HG02571 (cell line): ENCODE measurements around the gene SOBP.

Experiments used
- ATAC-seq: cut with Tn5 transposase; IDR thresholded peaks from one replicate; pipeline ENCODE4 v1.9.1; 2021; ENCODE audit warnings: mild to moderate bottlenecking, moderate library complexity; ENCODE audit not compliant: unreplicated experiment

SOBP gene

DNA sequence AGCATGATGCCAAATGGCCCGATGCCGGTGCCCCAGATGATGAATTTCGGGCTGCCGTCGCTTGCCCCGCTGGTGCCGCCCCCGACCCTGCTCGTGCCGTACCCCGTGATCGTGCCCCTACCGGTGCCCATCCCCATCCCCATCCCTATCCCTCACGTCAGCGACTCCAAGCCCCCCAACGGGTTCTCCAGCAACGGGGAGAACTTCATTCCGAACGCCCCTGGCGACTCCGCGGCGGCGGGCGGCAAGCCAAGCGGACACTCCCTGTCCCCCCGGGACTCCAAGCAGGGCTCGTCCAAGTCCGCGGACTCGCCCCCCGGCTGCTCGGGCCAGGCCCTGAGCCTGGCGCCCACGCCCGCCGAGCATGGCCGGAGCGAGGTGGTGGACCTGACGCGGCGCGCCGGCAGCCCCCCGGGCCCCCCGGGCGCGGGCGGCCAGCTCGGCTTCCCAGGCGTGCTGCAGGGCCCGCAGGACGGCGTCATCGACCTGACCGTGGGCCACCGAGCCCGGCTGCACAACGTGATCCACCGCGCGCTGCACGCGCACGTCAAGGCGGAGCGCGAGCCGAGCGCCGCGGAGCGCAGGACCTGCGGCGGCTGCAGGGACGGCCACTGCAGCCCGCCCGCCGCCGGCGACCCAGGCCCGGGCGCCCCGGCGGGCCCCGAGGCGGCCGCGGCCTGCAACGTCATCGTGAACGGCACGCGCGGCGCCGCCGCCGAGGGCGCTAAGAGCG is 144.6 kb downstream of the SOBP start:
- ATAC-seq, result no peak

DNA sequence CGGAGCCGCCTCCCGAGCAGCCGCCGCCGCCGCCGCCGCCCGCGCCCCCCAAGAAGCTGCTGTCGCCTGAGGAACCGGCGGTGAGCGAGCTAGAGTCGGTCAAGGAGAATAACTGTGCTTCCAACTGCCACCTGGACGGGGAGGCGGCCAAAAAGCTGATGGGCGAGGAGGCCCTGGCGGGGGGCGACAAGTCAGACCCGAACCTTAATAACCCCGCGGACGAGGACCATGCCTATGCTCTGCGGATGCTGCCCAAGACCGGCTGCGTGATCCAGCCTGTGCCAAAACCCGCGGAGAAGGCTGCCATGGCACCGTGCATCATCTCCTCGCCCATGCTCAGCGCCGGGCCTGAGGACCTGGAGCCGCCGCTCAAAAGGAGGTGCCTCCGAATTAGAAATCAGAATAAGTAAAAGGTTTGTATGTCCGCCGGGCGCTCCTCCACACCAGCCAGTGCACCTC is 145.2 kb downstream of the SOBP start:
- no peak for ATAC-seq

DNA sequence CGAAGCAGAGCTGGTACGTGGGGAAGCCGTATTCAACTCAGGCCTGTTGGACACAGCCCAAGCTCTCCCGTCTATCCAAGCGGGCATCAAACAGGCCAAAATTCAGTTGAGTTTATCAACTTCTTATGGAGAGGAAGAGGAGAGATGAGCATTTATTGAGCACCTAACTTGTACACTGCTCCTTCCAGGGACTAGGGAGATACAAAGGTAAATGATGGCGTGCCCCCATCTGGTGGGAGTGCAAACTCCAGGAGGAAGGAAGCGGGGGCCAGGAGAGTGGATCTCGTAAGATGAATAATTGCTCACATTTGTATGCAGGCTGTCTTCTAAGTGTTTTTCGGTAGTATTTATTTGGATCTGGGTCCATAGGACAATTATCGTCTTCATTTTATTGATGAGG is 146.6 kb downstream of the SOBP start:
- ATAC-seq, result no peak

DNA sequence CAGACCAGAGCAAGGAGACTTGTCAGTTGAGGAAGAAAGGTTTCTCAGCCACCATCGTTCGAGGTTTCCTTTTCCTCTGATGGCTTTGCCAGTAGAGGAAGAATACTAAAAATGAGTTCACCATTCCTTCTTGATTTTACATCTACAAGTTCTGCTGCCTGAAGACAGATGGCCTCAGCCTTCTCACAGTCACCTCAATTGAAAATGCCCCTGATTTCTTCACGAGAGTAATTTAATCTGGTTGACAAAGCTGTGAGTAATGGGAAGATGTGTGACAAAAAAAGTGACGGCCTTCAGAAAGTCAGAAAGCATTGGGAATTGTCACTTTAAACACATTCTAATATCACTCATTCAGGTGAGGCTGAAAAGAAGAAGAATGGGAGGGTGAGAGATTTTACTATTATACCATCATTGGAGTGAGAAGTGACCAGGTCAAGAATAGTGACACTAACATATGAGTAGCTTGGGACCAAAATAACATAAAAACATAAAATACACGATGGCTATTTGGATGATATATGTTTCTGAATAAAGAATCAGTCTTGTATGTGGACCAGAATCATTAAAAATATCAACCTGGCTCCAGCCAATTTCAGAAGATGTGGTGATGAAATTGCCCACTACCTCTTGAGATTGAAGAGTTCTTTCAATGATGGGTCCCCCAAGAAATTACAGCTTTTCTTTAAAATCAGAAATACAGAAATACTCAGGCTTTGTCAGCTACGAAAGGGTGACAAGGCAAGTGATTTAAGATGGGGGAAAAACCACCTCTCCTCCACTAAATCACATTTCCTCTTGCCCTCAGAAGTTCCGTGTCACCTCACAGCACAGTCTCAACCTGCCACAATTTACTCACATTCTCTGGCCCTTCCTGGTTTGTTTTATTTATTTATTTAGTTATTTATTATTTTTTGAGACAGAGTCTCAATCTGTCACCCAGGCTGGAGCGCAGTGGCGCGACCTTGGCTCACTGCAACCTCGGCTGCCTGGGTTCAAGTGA is 147.7 kb downstream of the SOBP start:
- no peak for ATAC-seq

DNA sequence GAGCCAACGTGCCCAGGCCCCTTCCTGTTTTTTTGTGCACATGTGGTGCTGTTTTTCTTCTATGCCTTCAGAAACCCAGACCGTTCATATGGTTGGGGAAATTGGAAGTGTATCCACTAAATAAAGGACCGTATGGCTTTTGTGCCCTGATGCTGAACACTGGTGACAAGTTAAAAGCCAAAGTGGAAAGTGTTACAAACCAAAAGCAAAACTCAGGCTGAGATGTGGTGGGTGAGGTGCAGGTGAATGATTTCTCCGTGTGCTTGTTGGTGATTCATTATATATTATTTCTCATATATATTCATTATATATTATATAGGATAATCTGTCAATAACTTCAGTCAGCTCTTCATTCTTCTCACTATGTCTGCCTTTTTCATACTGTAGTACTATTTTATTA is 148.6 kb downstream of the SOBP start:
- ATAC-seq, result no peak

DNA sequence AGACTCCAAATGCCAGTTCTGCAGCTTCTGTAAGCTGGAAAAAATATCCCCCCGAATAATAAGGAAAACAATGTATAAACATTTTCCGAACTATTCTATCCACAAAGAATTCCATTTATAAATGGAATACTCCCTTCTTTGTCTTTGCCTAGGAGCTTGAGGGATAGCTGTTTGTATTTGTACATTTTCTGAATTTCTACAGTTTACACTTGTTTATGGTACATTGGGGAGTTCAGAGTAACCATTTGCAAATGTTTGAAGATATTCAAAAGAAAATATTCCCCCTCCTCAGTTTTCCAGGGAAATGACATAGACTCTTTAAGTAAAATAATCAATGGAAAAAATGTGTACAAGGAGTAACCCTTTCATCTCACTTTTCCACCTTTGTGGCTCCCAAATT is 149.6 kb downstream of the SOBP start:
- ATAC-seq, result no peak

DNA sequence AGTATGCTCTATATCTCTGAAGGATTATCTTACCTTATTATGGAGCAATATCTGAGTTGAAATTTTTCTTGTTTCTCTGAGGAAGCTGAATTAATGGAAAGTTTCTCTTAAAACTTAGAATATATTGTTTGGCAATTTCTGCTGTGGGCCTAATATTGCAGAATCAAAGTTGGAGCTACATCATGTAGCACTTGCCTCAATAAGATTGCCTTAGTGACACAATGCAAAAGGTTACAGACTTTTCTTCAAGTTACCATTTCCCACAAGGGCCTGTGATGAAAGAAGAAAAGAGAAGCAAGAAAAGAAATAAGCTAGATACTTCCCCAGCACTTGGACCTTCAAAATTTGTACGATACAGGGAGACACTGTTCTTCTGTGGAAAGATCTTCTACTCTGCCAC is 151.2 kb downstream of the SOBP start:
- ATAC-seq, result no peak

DNA sequence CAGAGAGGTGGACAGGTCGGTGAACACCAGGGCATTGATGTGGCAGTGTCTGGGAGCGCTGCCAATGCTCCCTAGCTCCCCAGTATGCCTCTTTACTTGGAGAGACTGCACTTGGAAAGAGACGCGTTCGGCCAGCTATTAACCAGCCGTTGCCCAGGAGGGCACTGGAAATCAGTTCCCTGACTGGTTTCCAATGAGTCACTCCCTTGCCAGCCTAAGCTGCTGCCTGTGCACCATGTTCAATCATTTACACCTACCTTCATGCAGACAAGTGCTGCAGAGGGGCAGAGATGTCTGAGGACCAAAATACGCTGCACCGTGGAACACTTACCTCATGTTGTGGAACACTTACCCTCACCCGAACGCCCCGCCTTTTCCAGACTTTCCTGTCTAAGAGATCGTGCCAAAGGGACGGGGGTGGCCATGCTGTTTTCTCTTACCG is 151.6 kb downstream of the SOBP start:
- ATAC-seq, result no peak

DNA sequence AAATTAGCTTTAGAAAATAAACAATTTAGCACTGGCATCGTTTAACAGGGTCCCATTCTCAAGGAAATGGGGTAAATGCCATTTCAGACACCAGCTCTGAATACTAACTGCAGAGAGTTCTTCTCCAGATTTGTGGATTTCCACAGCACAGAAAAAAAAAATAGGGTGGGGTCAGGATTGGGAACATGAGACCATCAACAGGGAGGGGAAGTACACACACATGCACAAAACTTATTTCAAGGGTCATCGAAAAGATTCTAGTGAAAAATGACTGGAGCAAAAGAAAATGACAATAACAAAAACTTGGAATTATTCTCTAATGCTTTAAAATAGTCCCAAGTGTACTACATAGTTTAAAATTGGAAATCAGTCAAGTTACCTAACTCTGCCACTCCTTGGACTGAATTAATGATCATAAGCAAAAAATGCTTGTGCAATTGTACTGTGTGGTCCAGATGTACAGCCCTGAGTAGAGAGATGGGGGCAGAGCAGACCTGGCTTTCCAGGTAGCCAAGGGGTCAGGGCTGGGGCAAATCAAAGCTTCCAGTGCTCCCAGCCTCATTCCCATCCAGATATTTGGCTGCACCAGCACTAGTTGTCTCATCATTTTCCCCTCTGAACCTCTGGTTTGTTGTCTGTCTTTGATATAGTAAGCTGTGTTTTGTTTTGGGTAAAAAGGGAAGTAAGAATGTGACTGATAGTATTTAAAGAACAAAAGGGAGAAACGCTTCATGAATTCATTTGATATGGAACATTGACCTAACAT is 152.4 kb downstream of the SOBP start:
- no peak for ATAC-seq

DNA sequence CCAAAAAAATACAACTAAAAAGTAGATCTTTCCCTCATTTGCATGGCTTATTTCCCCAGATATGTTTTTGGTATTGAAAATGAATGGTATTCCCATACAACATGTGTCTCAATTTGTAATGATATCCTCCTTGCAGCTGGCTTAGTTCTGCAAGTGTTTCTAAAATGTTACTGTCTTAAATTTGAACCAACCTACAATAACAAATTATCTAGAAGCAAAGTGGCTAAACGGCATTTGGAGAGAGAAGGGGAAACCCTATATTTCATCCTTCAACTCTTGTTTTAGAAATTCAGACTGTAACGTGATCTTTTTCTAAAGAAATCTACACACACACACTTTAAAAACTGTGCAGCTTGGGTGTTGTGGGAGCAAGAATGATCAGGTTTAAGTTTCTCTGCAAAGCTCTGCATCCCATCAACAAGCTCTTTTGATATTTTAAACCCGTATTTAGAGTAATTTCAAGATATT is 153.0 kb downstream of the SOBP start:
- no peak for ATAC-seq

DNA sequence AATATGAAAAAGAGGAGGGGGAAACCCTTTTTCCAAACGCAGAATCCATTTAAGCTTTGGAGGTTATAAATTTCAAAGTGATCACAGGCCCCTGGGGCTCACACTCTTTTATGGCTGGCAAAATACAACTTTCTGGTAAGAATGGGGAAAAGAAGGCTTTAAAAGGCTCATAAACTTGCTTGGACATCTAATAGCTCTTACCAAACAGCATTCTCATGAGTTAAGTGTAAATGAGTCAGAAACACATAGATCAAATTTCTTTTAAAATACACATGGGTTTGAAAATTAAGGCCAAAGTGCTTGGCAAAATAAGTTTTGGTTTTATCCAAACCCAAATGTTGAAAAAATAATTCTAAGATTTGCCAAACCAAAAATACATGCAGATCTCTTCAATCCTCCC is 154.6 kb downstream of the SOBP start:
- no peak for ATAC-seq

DNA sequence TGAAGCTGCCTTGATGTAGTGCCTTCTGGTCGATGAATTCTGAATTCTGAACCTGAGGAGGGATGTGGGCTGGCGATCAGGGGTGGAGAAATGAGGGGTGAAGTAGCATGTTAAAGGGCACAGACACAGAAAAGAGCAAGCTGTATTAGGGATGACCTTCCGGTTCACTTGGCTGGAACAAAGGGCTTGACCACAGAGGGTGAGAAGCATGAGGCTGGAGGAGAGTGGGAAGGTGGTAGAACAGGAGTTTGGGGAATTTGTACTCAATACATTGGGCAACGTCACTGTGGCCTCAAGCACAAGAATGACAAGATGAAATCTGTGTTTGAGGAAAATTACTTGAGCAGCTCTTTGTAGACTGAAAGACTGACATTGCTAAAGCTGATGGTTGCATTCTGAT is 155.8 kb downstream of the SOBP start:
- ATAC-seq, result no peak

DNA sequence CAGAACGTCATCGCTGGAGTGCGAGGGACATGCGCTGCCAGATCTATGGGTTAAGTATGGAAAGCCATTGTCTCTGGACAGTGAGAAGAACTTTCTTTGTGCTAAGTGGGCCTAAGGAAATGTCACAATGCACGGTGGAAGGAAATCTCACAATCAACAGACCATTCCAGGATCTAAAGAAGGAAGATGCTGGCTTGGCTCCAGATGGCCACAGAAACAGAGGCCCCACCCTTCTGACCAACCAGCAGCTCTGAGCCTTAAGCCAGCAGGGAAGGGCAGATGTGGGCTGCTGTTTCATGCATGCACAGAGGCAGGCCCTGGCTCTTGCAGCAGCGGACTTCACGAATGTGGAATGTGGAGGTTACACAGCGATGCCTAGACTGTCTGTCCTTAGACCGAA is 156.3 kb downstream of the SOBP start:
- no peak for ATAC-seq

DNA sequence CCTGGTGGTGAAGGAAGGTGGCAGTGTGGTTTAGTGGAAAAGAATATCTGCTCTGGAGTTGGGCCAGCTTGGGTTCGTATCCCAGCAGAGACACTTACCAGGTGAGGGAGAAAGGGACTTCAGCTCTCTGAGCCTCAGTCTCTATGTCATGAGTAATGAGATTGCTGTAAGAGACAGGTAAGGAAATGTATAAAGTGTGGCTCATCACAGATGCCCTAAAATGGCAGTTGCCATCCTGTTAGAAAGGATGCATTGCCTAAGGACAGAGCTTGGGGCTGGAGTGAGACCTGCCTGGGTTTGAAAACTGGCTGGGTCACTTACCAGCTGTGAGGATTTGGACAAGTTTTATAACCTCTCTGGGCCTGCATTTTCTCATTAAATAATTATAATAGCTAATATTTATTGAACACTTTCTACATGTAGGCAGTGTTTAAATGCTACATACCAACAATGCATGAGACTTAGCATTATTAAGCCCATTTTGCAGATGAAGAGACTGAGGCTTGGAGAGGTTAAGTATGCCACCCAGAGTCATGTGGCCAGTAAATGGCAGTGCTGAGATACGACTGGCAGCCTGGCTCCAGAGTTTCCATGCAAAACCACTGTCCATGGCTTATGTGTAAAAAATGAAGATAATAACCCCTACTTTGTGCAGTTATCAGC is 157.0 kb downstream of the SOBP start:
- ATAC-seq, result no peak

DNA sequence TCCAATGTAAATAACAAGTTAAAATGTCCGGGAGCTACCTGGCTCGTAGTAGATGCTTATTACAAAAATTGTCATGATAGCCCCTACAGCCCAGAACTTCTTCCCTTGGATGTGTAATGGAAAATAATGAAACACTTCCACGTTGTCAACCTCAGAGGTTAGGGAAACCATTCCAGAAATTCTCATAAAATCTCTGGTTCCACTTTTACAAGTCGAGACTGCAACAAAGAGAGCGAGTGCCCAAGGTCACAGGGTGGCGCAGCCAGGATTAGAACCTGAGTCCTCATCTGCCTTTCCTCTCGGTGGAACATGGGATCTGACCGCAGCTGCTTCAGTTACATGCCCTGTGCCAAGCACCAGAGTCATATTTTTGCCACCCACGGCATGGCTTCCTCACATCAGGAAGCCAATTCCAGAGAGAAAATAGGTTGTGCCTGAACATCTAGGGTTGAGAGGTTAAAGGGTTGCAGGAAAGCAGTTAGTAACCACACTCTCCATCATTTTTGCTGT is 157.6 kb downstream of the SOBP start:
- ATAC-seq, result no peak

DNA sequence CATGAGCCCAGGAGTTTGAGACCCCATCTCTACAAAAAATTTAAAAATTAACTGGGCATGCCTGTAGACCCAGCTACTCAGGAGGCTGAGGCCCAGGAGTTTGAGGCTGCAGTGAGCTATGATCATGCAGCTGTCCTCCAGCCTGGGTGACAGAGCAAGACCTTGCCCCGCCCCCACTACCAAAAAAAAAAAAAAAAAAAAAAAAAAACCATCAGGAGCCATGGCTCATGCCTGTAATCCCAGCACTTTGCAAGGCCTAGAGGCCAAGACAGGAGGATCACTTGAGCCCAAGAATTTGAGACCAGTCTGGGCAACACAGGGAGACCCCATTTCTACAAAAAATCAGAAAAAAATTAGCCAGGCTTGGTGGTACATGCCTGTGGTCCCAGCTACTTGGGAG is 159.1 kb downstream of the SOBP start:
- no peak for ATAC-seq

DNA sequence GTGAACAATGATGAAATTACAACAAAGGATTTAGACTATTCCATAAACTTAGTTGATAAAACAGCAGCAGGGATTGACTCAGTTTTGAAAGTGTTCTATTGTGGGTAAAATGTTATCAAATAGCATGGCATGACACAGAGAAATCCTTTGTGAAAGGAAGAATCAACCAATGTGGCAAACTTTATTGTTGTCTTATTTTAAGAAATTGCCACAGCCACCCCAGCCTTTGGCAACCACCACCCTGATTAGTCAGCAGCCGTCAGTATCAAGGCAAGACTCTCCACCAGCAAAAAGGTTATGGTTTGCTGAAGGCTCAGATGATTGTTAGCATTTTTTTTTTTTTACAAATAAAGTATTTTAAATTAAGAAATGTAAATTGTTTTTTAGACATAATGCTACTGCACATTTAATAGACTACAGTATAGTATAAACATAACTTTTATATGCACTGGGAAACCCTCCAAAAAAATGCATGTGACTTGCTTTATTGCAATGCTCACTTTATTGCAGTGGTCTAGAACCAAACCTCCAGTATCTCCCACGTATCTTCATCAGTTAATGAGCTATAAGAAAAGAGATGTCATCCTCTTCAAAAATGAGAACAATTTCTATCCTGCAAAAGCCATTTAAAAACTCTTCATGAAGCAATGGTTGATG is 162.7 kb downstream of the SOBP start:
- ATAC-seq, result no peak

DNA sequence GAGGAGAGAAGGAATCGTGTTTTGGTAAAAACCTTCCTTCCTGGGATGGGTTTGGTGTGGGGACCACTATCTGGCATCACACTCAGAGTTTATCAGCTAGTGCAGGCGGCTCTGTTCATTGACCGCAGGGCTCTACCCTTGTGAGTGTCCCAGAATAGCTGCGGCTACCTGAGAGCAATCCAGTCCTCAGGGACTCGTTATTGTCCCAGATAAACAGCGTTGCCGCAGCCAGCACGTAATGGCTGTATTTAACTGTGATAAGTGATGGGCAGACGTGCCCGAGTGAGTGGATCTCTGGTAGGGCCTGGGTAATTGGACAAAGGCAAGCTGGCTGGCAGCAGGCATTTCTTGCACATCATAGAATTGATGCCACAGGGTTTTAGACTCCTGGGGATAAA is 163.3 kb downstream of the SOBP start:
- ATAC-seq, result no peak

DNA sequence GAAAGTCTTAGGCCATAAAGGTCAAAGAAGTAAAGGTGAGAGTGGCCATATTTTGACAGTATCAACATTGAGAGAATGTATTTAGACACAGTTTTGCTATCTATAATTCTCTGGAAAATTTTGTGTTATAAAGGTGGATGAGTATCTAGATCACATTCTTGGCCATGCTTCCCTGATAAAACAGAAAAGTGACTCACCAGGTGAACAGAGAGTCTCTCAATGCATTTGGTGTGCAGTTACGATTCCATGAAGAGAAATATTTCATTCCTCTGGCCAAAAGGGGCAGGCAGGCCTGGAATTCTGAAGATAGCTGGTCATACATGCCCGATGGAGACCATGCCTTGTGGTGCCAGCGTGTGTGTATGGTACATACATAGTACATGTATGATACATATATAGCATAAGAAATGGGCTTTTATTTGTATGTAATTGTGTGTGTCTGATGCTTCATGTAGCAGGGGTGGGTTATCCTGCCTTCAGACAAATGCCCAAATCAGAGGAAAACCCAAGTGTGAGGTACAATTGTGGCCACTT is 164.0 kb downstream of the SOBP start:
- ATAC-seq, result no peak

DNA sequence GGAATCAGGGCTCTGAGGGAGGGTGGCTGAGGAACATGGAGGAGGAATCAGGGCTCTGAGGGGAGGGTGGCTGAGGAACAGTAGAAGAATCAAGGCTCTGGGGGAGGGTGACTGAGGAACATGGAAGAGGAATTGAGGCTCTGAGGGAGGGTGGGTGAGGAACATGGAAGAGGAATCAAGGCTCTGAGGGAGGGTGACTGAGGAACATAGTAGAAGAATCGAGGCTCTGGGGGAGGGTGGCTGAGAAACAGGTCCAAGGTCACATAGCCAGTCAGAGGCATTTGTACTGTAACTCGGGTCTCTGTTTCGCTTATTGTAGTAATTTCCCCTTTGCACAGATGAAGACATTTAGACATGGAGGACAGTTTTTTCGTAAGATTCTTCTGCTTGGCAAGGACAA is 164.8 kb downstream of the SOBP start:
- no peak for ATAC-seq
